Measurements from ENCODE around the gene CRB3. TPM values are rescaled to one million over a fixed set of nuclear protein-coding genes. Genes with fewer than 3 reads are reported as not detected.

Gene CRB3
- total and polyA plus RNA-seq, 9 of the 15 experiments (the other 6 are each of a cell fraction or from before 2014, with no cell fraction given): 0.49 TPM; not detected in 8

- TF ChIP-seq CHD7 (IDR thresholded peaks at IDR 0.05; ENCODE audit: low read depth, low read length) (no peak), ZNF512 (tag; IDR thresholded peaks at IDR 0.05) (no peak), ELF4 (CRISPR knock-in tag; IDR thresholded peaks at IDR 0.05) (peak; percentile 29; the same call in 1 of the 2 replicates), SRF (CRISPR knock-in tag; IDR thresholded peaks at IDR 0.05) (no peak), YBX1 (IDR thresholded peaks at IDR 0.05) (no peak), EP300 (IDR thresholded peaks at IDR 0.05; ENCODE audit: low read length) (no peak), CC2D1A (IDR thresholded peaks at IDR 0.05) (no peak), MTF1 (CRISPR knock-in tag; IDR thresholded peaks at IDR 0.05; ENCODE audit: borderline replicate concordance) (no peak), MTA2 (IDR thresholded peaks at IDR 0.05; ENCODE audit: low read depth) (no peak), SMARCE1 (IDR thresholded peaks at IDR 0.05) (no peak), ZNF217 (CRISPR knock-in tag; IDR thresholded peaks at IDR 0.05) (no peak), PREB (CRISPR knock-in tag; IDR thresholded peaks at IDR 0.05) (no peak), ZNF121 (CRISPR knock-in tag; conservative IDR thresholded peaks at IDR 0.05) (no peak), NCOA6 (IDR thresholded peaks at IDR 0.05) (no peak), SOX6 (IDR thresholded peaks at IDR 0.05) (no peak)
These were observed 40.4 kb upstream of the CRB3 start (continued) for GRCh38 chr19:6423499-6424194.

Measured in K562 (cell line).